Transverse colon (tissue), 4 donors: ENCODE data around the gene NTMT1. TPM values are rescaled to one million over a fixed set of nuclear protein-coding genes. Genes with fewer than 3 reads are reported as not detected.
"Not testable (repeated sequence)": the region's sequence is repeated elsewhere in the genome, so short reads cannot be mapped to it uniquely, and the experiment has no call there.

Source experiments
- DNase-seq: peaks from one replicate; pipeline ENCODE4 v3.0.0-alpha.2; 2019
- H3K27ac ChIP-seq, 4 donors: fragments of 200-600 bp; sonication (generic); 2 replicates each; pipeline ENCODE4 v1.5.1; 2016 to 2018; ENCODE audit warnings: inconsistent platforms in 4 of 4
- H3K27me3 ChIP-seq: fragments of 200-600 bp; sonication (generic); 2 replicates; pipeline ENCODE4 v1.5.1; 2017; ENCODE audit warnings: inconsistent platforms
- H3K36me3 ChIP-seq, 4 donors: fragments of 200-600 bp; sonication (generic); 2 replicates each; pipeline ENCODE4 v1.5.1; 2017 to 2019; ENCODE audit warnings: inconsistent platforms in 4 of 4
- H3K4me1 ChIP-seq, 4 donors: fragments of 200-600 bp; sonication (generic); 2 replicates each; pipeline ENCODE4 v1.5.1; 2017 to 2020; ENCODE audit warnings: inconsistent platforms in 4 of 4
- H3K4me3 ChIP-seq, 4 donors: fragments of 200-600 bp; sonication (generic); 1 replicate in 1 of 4; 2 replicates in 3 of 4; pipeline versions ENCODE4 v1.5.1 to v1.6.1; 2017 to 2019; ENCODE audit warnings: inconsistent platforms in 4 of 4
- H3K9me3 ChIP-seq, 2 donors: fragments of 200-600 bp; sonication (generic); 2 replicates each; pipeline ENCODE4 v1.5.1; 2017 to 2019; ENCODE audit warnings: inconsistent platforms in 2 of 2
- EP300 ChIP-seq: sonication (generic); formaldehyde crosslinking; IDR thresholded peaks from one replicate; pipeline ENCODE4 v1.6.1; 2017; ENCODE audit warnings: antibody characterized with exemption, low read depth
- POLR2A ChIP-seq: fragments of 450-650 bp; IDR thresholded peaks from one replicate; pipeline ENCODE4 v1.6.1; 2016; ENCODE audit warnings: antibody characterized with exemption, mild to moderate bottlenecking, moderate library complexity
- POLR2AphosphoS5 ChIP-seq, 3 donors: sonication (generic); formaldehyde crosslinking; IDR thresholded peaks; one replicate each; pipeline ENCODE4 v1.6.1; 2016; ENCODE audit warnings: antibody characterized with exemption in 3 of 3
- WGBS, 2 donors: methylation state at CpG; one replicate each; pipeline ENCODE4 v1.1.5; 2018; ENCODE audit warnings: low coverage in 1 of 2; 5-methylcytosine and 5-hydroxymethylcytosine counted together
- in situ Hi-C, 4 donors: fragments of 200-750 bp; cut with MboI; loops; one replicate each; pipeline versions ENCODE4 v1.15.0 to v1.15.1; 2017; ENCODE audit warnings: low sequenced_read_pairs in 3 of 4, low pct_ligation_motif_present in 1 of 4, low pct_unique_long_range_greater_than_20kb in 1 of 4
- intact Hi-C: fragments of 100-400 bp; cut with DNase I; formaldehyde crosslinking; loops from one replicate; pipeline ENCODE4 v1.15.1; 2023; ENCODE audit warnings: low total_unique reads
- total RNA-seq, 4 donors: library from RNA; depleted of rRNA; stranded (reverse); fragments of >200 nt; gene quantifications; one replicate each; pipeline ENCODE4 v1.1.0, GENCODE V29; 2016
- TF ChIP-seq, protein P1 (sequence below), 5 experiments: fragments of 200-600 bp in 3 of 5; fragments of 450-650 bp in 2 of 5; sonication (generic) in 3 of 5; IDR thresholded peaks; 1 replicate in 2 of 5; 2 replicates in 3 of 5; pipeline ENCODE4 v1.5.1; 2016 to 2017; ENCODE audit warnings: antibody characterized with exemption in 5 of 5, inconsistent platforms in 3 of 5, mild to moderate bottlenecking in 2 of 5, moderate library complexity in 1 of 5

Gene NTMT1
- total RNA-seq, 4 donors from 2014 or later: 11.3 to 19.1 (median 14.3) TPM

GRCh38 chr9:129656795-129657390 lies 30.9 kb downstream of the NTMT1 start:
- Histone ChIP-seq H3K4me1 (peaks cover 0 to 6% (median 0%) of the 10 kb centered on the region in 4 donors), H3K4me3 (no peak overlapping the region), H3K27ac (no peak overlapping the region), H3K36me3 (no peaks in the 10 kb centered on the region), H3K27me3 (peaks cover 17% of the 10 kb centered on the region), H3K9me3 (no peaks in the 10 kb centered on the region)
- intact Hi-C loops: no loop called here
- in situ Hi-C loops: loop anchor here in 1 of 4 donors (10.0 kb wide), 1 partner anchor 128 kb away; no protein-coding TSS in a partner anchor
- 68 to 80% methylated on average over 1 to 12 of the region's 12 CpGs for WGBS, 2 donors
- DNase-seq: no peak
- TF ChIP-seq POLR2AphosphoS5 (IDR thresholded peaks at IDR 0.05) (no peak), EP300 (no peak), POLR2A (no peak)
- TF ChIP-seq, protein P1, sequence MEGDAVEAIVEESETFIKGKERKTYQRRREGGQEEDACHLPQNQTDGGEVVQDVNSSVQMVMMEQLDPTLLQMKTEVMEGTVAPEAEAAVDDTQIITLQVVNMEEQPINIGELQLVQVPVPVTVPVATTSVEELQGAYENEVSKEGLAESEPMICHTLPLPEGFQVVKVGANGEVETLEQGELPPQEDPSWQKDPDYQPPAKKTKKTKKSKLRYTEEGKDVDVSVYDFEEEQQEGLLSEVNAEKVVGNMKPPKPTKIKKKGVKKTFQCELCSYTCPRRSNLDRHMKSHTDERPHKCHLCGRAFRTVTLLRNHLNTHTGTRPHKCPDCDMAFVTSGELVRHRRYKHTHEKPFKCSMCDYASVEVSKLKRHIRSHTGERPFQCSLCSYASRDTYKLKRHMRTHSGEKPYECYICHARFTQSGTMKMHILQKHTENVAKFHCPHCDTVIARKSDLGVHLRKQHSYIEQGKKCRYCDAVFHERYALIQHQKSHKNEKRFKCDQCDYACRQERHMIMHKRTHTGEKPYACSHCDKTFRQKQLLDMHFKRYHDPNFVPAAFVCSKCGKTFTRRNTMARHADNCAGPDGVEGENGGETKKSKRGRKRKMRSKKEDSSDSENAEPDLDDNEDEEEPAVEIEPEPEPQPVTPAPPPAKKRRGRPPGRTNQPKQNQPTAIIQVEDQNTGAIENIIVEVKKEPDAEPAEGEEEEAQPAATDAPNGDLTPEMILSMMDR (IDR thresholded peaks at IDR 0.05): no peak

DNA sequence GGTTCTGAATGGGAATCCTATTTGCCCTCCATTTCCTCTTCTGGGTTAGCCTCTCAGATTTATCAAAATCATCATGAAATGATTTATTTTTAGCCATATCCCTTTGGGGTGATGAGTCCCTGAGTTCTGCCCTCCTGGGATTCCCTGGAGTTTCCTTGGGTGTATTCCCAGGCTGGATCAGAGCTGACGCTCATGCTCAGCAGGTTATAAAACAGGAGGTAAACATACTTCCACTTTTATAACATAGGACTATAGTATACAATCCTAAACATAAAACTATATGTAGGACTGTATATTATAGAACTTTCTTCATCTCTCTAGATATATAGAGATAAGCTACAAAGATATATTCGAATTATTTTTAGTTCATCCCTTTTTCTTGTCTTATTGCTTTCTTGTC lies 35.1 kb downstream of the NTMT1 start:
- DNase-seq: no peak
- peaks cover 42% of the 10 kb centered on the region for H3K27me3 ChIP-seq
- no peak overlapping the region for H3K27ac ChIP-seq
- WGBS, 2 donors: 37 to 50% methylated on average over 2 of the region's 2 CpGs
- no peak overlapping the region for H3K4me3 ChIP-seq
- no peaks in the 10 kb centered on the region for H3K9me3 ChIP-seq
- TF ChIP-seq, protein P1 (IDR thresholded peaks at IDR 0.05): no peak
- TF ChIP-seq POLR2A: no peak
- no peak for TF ChIP-seq POLR2AphosphoS5 (IDR thresholded peaks at IDR 0.05)
- intact Hi-C loops: no loop called here
- no peaks in the 10 kb centered on the region for H3K36me3 ChIP-seq
- in situ Hi-C loops: no loop called here
- peaks cover 0 to 6% (median 3%) of the 10 kb centered on the region in 4 donors for H3K4me1 ChIP-seq

DNA sequence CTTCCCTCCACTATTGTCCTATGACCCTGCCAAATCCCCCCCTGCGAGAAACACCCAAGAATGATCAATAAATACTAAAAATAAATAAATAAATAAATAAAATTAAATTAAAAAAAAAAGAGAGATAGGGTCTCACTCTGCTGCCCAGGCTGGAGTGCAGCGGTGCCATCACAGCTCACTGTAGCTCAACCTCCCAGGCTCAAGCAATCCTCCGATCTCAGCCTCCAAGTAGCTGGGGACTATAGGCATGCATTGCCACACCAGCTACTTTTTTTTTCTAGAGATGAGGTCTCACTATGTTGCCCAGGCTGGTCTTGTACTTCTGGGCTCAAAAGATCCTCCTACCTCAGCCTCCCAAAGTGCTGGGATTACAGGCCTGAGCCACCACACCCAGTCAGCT lies 36.3 kb downstream of the NTMT1 start:
- H3K9me3 ChIP-seq, intact Hi-C loops, H3K27ac ChIP-seq, H3K4me3 ChIP-seq, in situ Hi-C loops, H3K4me1 ChIP-seq, DNase-seq, H3K36me3 ChIP-seq: not testable (repeated sequence)
- WGBS, 2 donors: 63 to 68% methylated on average over 3 of the region's 3 CpGs
- H3K27me3 ChIP-seq: peaks cover 54% of the 10 kb centered on the region

- no peaks in the 10 kb centered on the region for H3K9me3 ChIP-seq
- no peak for TF ChIP-seq EP300
- TF ChIP-seq POLR2AphosphoS5 (IDR thresholded peaks at IDR 0.05): no peak
- no peak for TF ChIP-seq POLR2A
- TF ChIP-seq, protein P1 (IDR thresholded peaks at IDR 0.05): no peak
- in situ Hi-C loops: no loop called here
- H3K27me3 ChIP-seq: peaks cover 65% of the 10 kb centered on the region
- peak overlapping the region in 3 of 4 donors; percentile 4 to 47 (median 26) for H3K4me3 ChIP-seq
- no peak overlapping the region for H3K27ac ChIP-seq
- no peak for DNase-seq
- intact Hi-C loops: no loop called here
- no peaks in the 10 kb centered on the region for H3K36me3 ChIP-seq
- peaks cover 4 to 10% (median 7%) of the 10 kb centered on the region in 4 donors for H3K4me1 ChIP-seq
- 12 to 35% methylated on average over 12 to 36 of the region's 36 CpGs for WGBS, 2 donors
Measured at GRCh38 chr9:129664746-129665388, 38.9 kb downstream of the NTMT1 start.
